K562 (cell line): Measurements from ENCODE around the gene LPAR2. TPM values are rescaled to one million over a fixed set of nuclear protein-coding genes. Genes with fewer than 3 reads are reported as not detected.

Experiments used
- CEBPG ChIP-seq, 3 experiments: fragments of 200-800 bp in 1 of 3; sonication (Bioruptor generic) in 1 of 3; sonication (generic) in 1 of 3; formaldehyde crosslinking in 1 of 3; IDR thresholded peaks in 2 of 3; conservative IDR thresholded peaks in 1 of 3; 2 replicates each; pipeline versions ENCODE4 v1.6.1 to v1.8.0; 2016 to 2022; ENCODE audit warnings: missing compliant biosample characterization in 2 of 3, missing genetic modification characterization in 2 of 3, mild to moderate bottlenecking in 1 of 3, missing genetic modification reagents in 1 of 3
- CREB3L1 ChIP-seq: fragments of 450-650 bp; IDR thresholded peaks from 2 replicates; pipeline ENCODE4 v1.6.1; 2014; ENCODE audit warnings: low read depth, mild to moderate bottlenecking, moderate library complexity, borderline replicate concordance
- EP400 ChIP-seq: fragments of 450-650 bp; IDR thresholded peaks from 2 replicates; pipeline ENCODE4 v1.6.1; 2017; ENCODE audit warnings: antibody characterized with exemption, mild to moderate bottlenecking, moderate library complexity
- PRDM10 ChIP-seq: fragments of 450-650 bp; IDR thresholded peaks from 2 replicates; pipeline ENCODE4 v1.6.1; 2018; ENCODE audit not compliant: partially characterized antibody
- RFX5 ChIP-seq: IDR thresholded peaks from 2 replicates; pipeline ENCODE4 v1.6.1; 2011; ENCODE audit warnings: low read depth, mild to moderate bottlenecking, improper control_type of control experiment, low read length
- ZNF316 ChIP-seq: fragments of 450-650 bp; IDR thresholded peaks from 2 replicates; pipeline ENCODE4 v1.6.1; 2016
- ZNF57 ChIP-seq: fragments of 450-650 bp; formaldehyde crosslinking; IDR thresholded peaks from 2 replicates; pipeline ENCODE4 v1.4.0; 2020; ENCODE audit warnings: mild to moderate bottlenecking, moderate library complexity
- polyA plus RNA-seq, 8 experiments: library from polyadenylated mRNA; depleted of rRNA in 4 of 8; stranded (reverse) in 5 of 8; unstranded in 3 of 8; fragments of >200 nt; fragmentation: Nextera tagmentation in 2 of 8; fragmentation: Illumina TruSeq in 1 of 8; extraction: Ambion mirVana in 2 of 8; extraction: Trizol in 1 of 8; gene quantifications; 2 replicates each; pipeline versions ENCODE4 v1.2.1 to v1.2.3, GENCODE V29; 2011 to 2014; ENCODE audit warnings: inconsistent platforms in 1 of 8, missing spikeins in 1 of 8
- total RNA-seq, 7 experiments: library from RNA; depleted of rRNA in 6 of 7; stranded (reverse); fragments of >200 nt in 6 of 7; fragmentation: Illumina TruSeq in 2 of 7; extraction: Trizol in 2 of 7; gene quantifications; 2 replicates each; pipeline versions ENCODE4 v1.2.1 to v1.2.3, GENCODE V29; 2011 to 2021; ENCODE audit warnings: low replicate concordance in 1 of 7

Gene LPAR2
- total and polyA plus RNA-seq, 9 of the 15 experiments (the other 6 are each of a cell fraction or from before 2014, with no cell fraction given), result 0.63 to 13.8 (median 4.4) TPM

GRCh38 chr19:19580418-19580817, 47.6 kb downstream of the LPAR2 start (continued):
- no peak for TF ChIP-seq RFX5
- no peak for TF ChIP-seq ZNF57 (CRISPR knock-in tag)
- TF ChIP-seq EP400, result no peak
- TF ChIP-seq CREB3L1, result no peak
- TF ChIP-seq ZNF316, result no peak
- no peak for TF ChIP-seq CEBPG (CRISPR knock-in tag; IDR thresholded peaks at IDR 0.05)
- no peak for TF ChIP-seq CEBPG (tag; conservative IDR thresholded peaks at IDR 0.05 in 1 of 2, IDR thresholded peaks at IDR 0.05 in 1 of 2)
- no peak for TF ChIP-seq PRDM10
